CD14-positive monocyte (primary cell): ENCODE data around the gene DNAH7. TPM values are rescaled to one million over a fixed set of nuclear protein-coding genes. Genes with fewer than 3 reads are reported as not detected.

ENCODE experiments used
- DNase-seq, 3 donors: peaks; one replicate each; pipeline ENCODE4 v3.0.0-alpha.2; 2011 to 2022
- H2AFZ ChIP-seq: 2 replicates; pipeline ENCODE4 v1.6.0; 2012; ENCODE audit warnings: mild to moderate bottlenecking, low read depth, low read length, inconsistent platforms; ENCODE audit not compliant: insufficient read depth, poor library complexity, severe bottlenecking
- H3K27ac ChIP-seq, 2 donors: 1 replicate in 1 of 2; 2 replicates in 1 of 2; pipeline ENCODE4 v1.5.1; 2012 to 2013; ENCODE audit warnings: low read length in 2 of 2, control low read depth in 1 of 2, inconsistent platforms in 1 of 2, low read depth in 1 of 2, mild to moderate bottlenecking in 1 of 2
- H3K27me3 ChIP-seq, 2 donors: one replicate each; pipeline versions ENCODE4 v1.6.0 to v1.6.1; 2011 to 2013; ENCODE audit warnings: low read length in 2 of 2; ENCODE audit not compliant: control insufficient read depth in 2 of 2, insufficient read depth in 2 of 2
- H3K36me3 ChIP-seq, 2 donors: replicated peaks in 1 of 2; 1 replicate in 1 of 2; 2 replicates in 1 of 2; pipeline versions ENCODE4 v1.5.1 to v1.6.1; 2012 to 2013; ENCODE audit warnings: low read length in 2 of 2, control low read depth in 1 of 2, inconsistent platforms in 1 of 2, mild to moderate bottlenecking in 1 of 2; ENCODE audit not compliant: insufficient read depth in 2 of 2, control insufficient read depth in 1 of 2
- H3K4me1 ChIP-seq, 2 donors: 1 replicate in 1 of 2; 2 replicates in 1 of 2; pipeline versions ENCODE4 v1.5.1 to v1.6.1; 2012 to 2013; ENCODE audit warnings: low read length in 2 of 2, control low read depth in 1 of 2, inconsistent platforms in 1 of 2, mild to moderate bottlenecking in 1 of 2, moderate library complexity in 1 of 2; ENCODE audit not compliant: insufficient read depth in 2 of 2, control insufficient read depth in 1 of 2
- H3K4me2 ChIP-seq: replicated peaks from 2 replicates; pipeline ENCODE3; 2012; ENCODE audit warnings: low read length, moderate library complexity, mild to moderate bottlenecking; ENCODE audit not compliant: poor library complexity, severe bottlenecking; ENCODE audit errors: extremely low read depth
- H3K4me3 ChIP-seq, 3 experiments: fragments of 200-600 bp in 1 of 3; sonication (generic) in 1 of 3; replicated peaks in 1 of 3; 1 replicate in 2 of 3; 2 replicates in 1 of 3; pipeline ENCODE4 v1.5.1; 2011 to 2013; ENCODE audit warnings: low read length in 3 of 3, mild to moderate bottlenecking in 3 of 3, control low read depth in 2 of 3, low read depth in 2 of 3, inconsistent platforms in 1 of 3, moderate library complexity in 1 of 3
- H3K79me2 ChIP-seq: 2 replicates; pipeline ENCODE4 v1.6.0; 2012; ENCODE audit warnings: mild to moderate bottlenecking, control low read depth, inconsistent platforms, low read length, moderate library complexity; ENCODE audit not compliant: insufficient read depth
- H3K9ac ChIP-seq: 2 replicates; pipeline ENCODE4 v1.6.0; 2017; ENCODE audit warnings: low read length, mild to moderate bottlenecking; ENCODE audit not compliant: insufficient read depth, poor library complexity, severe bottlenecking
- H3K9me3 ChIP-seq, 2 donors: replicated peaks in 1 of 2; 1 replicate in 1 of 2; 2 replicates in 1 of 2; pipeline versions ENCODE4 v1.5.1 to v1.6.1; 2012 to 2013; ENCODE audit warnings: low read length in 2 of 2, control low read depth in 1 of 2; ENCODE audit not compliant: control insufficient read depth in 1 of 2, insufficient read depth in 1 of 2
- H4K20me1 ChIP-seq: 2 replicates; pipeline ENCODE4 v1.6.0; 2012; ENCODE audit warnings: mild to moderate bottlenecking, low read length, control low read depth, moderate library complexity; ENCODE audit not compliant: insufficient read depth
- H3K27ac Mint-ChIP-seq, 7 donors: one replicate each; pipeline ENCODE4 v1.8.0; 2020; ENCODE audit warnings: mild to moderate bottlenecking in 7 of 7, mixed read lengths in 7 of 7, moderate library complexity in 6 of 7, inconsistent platforms in 2 of 7
- H3K27me3 Mint-ChIP-seq, 3 donors: one replicate each; pipeline ENCODE4 v1.8.0; 2021 to 2022; ENCODE audit warnings: low read depth in 3 of 3, mild to moderate bottlenecking in 3 of 3, mixed read lengths in 3 of 3, moderate library complexity in 3 of 3, inconsistent platforms in 1 of 3
- H3K36me3 Mint-ChIP-seq, 2 donors: one replicate each; pipeline ENCODE4 v1.8.0; 2020; ENCODE audit warnings: mixed read lengths in 2 of 2, inconsistent platforms in 1 of 2, mild to moderate bottlenecking in 1 of 2
- H3K4me1 Mint-ChIP-seq: one replicate; pipeline ENCODE4 v1.8.0; 2020; ENCODE audit warnings: mild to moderate bottlenecking, mixed read lengths
- H3K4me3 Mint-ChIP-seq, 2 donors: one replicate each; pipeline ENCODE4 v1.8.0; 2020; ENCODE audit warnings: mild to moderate bottlenecking in 2 of 2, mixed read lengths in 2 of 2, moderate library complexity in 1 of 2
- H3K9me3 Mint-ChIP-seq, 7 donors: one replicate each; pipeline ENCODE4 v1.8.0; 2020 to 2022; ENCODE audit warnings: mixed read lengths in 7 of 7, mild to moderate bottlenecking in 6 of 7, moderate library complexity in 6 of 7, inconsistent platforms in 2 of 7
- CTCF ChIP-seq: fragments of 200-600 bp; IDR thresholded peaks from one replicate; pipeline ENCODE4 v1.8.0; 2022; ENCODE audit warnings: antibody characterized with exemption, mild to moderate bottlenecking
- WGBS: methylation state at CpG from one replicate; pipeline ENCODE4 v1.1.5; 2013; ENCODE audit warnings: missing lambda C conversion rate; ENCODE audit not compliant: insufficient coverage; 5-methylcytosine and 5-hydroxymethylcytosine counted together
- intact Hi-C, 2 donors: fragments of 100-400 bp; cut with micrococcal nuclease; formaldehyde crosslinking; loops; one replicate each; pipeline versions ENCODE4 v1.15.0 to v1.15.1; 2023
- polyA plus RNA-seq, 3 donors: library from polyadenylated mRNA; depleted of rRNA in 1 of 3; unstranded in 2 of 3; stranded (reverse) in 1 of 3; fragments of 300-500 nt in 2 of 3; fragments of >200 nt in 1 of 3; fragmentation: Illumina TruSeq in 2 of 3; gene quantifications; 1 replicate in 2 of 3; 2 replicates in 1 of 3; pipeline ENCODE4 v1.2.3, GENCODE V29; 2012 to 2021

Gene DNAH7
- polyA plus RNA-seq, 3 donors = 0.07 TPM; not detected in 2

GRCh38 chr2:196054631-196055030 is 14.0 kb downstream of the DNAH7 start:
- Mint-ChIP-seq H3K4me1 (peaks cover 9% of the 10 kb centered on the region), H3K36me3 (no peaks in the 10 kb centered on the region), H3K27me3 (peaks cover 0 to 2% (median 0%) of the 10 kb centered on the region in 3 donors), H3K4me3 (no peak overlapping the region), H3K27ac (no peak overlapping the region), H3K9me3 (peaks cover 1 to 11% (median 3%) of the 10 kb centered on the region in 7 donors)
- H4K20me1 ChIP-seq = no peaks in the 10 kb centered on the region
- H2AFZ ChIP-seq = no peak overlapping the region
- H3K79me2 ChIP-seq = no peaks in the 10 kb centered on the region
- WGBS = 0% methylated on average over 1 of the region's 2 CpGs
- H3K9me3 ChIP-seq = no peaks in the 10 kb centered on the region
- H3K36me3 ChIP-seq = no peaks in the 10 kb centered on the region
- peaks cover 0 to 5% of the 10 kb centered on the region in 2 donors for H3K4me1 ChIP-seq
- TF ChIP-seq CTCF = no peak
- no peaks in the 10 kb centered on the region for H3K27me3 ChIP-seq
- DNase-seq = peak in 2 of 3 donors; percentile 15 to 71
- H3K4me3 ChIP-seq = no peak overlapping the region
- H3K9ac ChIP-seq = no peak overlapping the region
- no peak overlapping the region for H3K27ac ChIP-seq
- no peak overlapping the region for H3K4me2 ChIP-seq
- intact Hi-C loops = no loop called here

- Histone ChIP-seq H3K27me3 (no peaks in the 10 kb centered on the region), H3K27ac (no peak overlapping the region), H3K4me2 (no peak overlapping the region), H3K9me3 (no peaks in the 10 kb centered on the region), H2AFZ (no peak overlapping the region), H3K36me3 (no peaks in the 10 kb centered on the region), H3K79me2 (no peaks in the 10 kb centered on the region), H3K4me3 (no peak overlapping the region), H3K4me1 (no peaks in the 10 kb centered on the region), H4K20me1 (no peaks in the 10 kb centered on the region), H3K9ac (no peak overlapping the region)
- H3K9me3 Mint-ChIP-seq = peaks cover 2 to 11% (median 3%) of the 10 kb centered on the region in 7 donors
- no peak for TF ChIP-seq CTCF
- WGBS = 97% methylated on average over 5 of the region's 7 CpGs
- peak overlapping the region in 1 of 7 donors; percentile 15 for H3K27ac Mint-ChIP-seq
- H3K4me1 Mint-ChIP-seq = peaks cover 6% of the 10 kb centered on the region
- no peaks in the 10 kb centered on the region for H3K36me3 Mint-ChIP-seq
- intact Hi-C loops = no loop called here
- H3K4me3 Mint-ChIP-seq = no peak overlapping the region
- peak in 1 of 3 donors; percentile 37 for DNase-seq
- no peaks in the 10 kb centered on the region for H3K27me3 Mint-ChIP-seq
Observed at GRCh38 chr2:196046123-196046917, 22.3 kb downstream of the DNAH7 start.
